ENCODE measurements around the gene OR4E1.
"Not testable (repeated sequence)": the region's sequence is repeated elsewhere in the genome, so short reads cannot be mapped to it uniquely, and the experiment has no call there.

OR4E1 gene

GRCh38 chr14:21652209-21652808, 21.3 kb downstream of the OR4E1 start:
- H3K27ac ChIP-seq (ENCODE audit: low read length) = no peak overlapping the region
- H3K4me1 ChIP-seq (ENCODE audit: insufficient read depth, low read length) = no peaks in the 10 kb centered on the region; the same call in 1 of the 2 replicates

DNA sequence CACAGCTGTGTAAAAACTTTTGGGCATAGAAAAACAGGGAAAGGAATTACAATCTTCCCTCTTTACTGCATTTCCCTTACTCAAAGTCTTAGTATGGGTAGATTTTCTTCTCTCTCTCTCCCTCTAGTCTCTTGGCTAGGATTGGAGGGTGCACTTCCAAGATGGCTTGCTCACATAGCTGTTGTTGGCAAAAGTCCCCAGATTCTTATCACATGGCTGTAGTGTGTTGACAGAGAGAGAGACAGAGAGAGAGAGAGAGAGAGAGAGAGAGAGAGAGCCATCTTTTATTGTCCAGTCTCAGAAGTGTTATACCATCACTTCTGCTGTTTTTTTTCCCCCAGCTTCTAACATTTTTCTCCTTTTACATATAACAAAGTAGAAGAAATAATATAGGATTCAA, 26.2 kb downstream of the OR4E1 start:
- no peak overlapping the region for H3K4me3 ChIP-seq (ENCODE audit: low read length)
- H3K27me3 ChIP-seq (ENCODE audit: insufficient read depth, low read length) = no peaks in the 10 kb centered on the region
- H3K4me1 ChIP-seq (ENCODE audit: insufficient read depth, low read length) = peaks cover 7% of the 10 kb centered on the region; the same call in 1 of the 2 replicates
- H3K27ac ChIP-seq (ENCODE audit: low read length) = no peak overlapping the region
- no peaks in the 10 kb centered on the region for H3K9me3 ChIP-seq (ENCODE audit: insufficient read depth, low read depth, low read length)
- no peaks in the 10 kb centered on the region for H3K36me3 ChIP-seq (ENCODE audit: insufficient read depth, low read depth, low read length)
- H3K9ac ChIP-seq (ENCODE audit: low read depth, low read length) = no peak overlapping the region

More at GRCh38 chr14:21652209-21652808, 21.3 kb downstream of the OR4E1 start:
- no peaks in the 10 kb centered on the region for H3K36me3 ChIP-seq (ENCODE audit: insufficient read depth, low read depth, low read length)
- H3K9ac ChIP-seq (ENCODE audit: low read depth, low read length) = no peak overlapping the region
- H3K27me3 ChIP-seq (ENCODE audit: insufficient read depth, low read length) = no peaks in the 10 kb centered on the region
- H3K4me3 ChIP-seq (ENCODE audit: low read length) = no peak overlapping the region
- no peaks in the 10 kb centered on the region for H3K9me3 ChIP-seq (ENCODE audit: insufficient read depth, low read depth, low read length)

DNA sequence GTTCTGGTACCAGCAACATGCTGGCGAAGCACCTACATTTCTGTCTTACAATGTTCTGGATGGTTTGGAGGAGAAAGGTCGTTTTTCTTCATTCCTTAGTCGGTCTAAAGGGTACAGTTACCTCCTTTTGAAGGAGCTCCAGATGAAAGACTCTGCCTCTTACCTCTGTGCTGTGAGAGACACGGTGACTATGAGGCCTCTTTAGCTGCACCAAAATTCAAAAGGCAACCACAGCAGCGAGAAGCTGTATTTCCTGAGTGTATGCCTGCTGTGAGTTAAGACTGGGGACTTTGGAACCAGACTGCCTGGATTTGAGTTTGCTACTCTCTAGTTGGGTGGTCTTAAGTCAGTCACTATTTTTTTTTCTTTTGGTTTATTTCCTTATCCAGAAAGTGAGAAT, 30.2 kb downstream of the OR4E1 start:
- H3K4me3 ChIP-seq (ENCODE audit: low read length) = no peak overlapping the region
- no peak overlapping the region for H3K27ac ChIP-seq (ENCODE audit: low read length)
- no peaks in the 10 kb centered on the region for H3K27me3 ChIP-seq (ENCODE audit: insufficient read depth, low read length)
- H3K9me3 ChIP-seq (ENCODE audit: insufficient read depth, low read depth, low read length) = no peaks in the 10 kb centered on the region
- H3K36me3 ChIP-seq (ENCODE audit: insufficient read depth, low read depth, low read length) = no peaks in the 10 kb centered on the region
- peaks cover 7% of the 10 kb centered on the region; the same call in 1 of the 2 replicates for H3K4me1 ChIP-seq (ENCODE audit: insufficient read depth, low read length)
- H3K9ac ChIP-seq (ENCODE audit: low read depth, low read length) = no peak overlapping the region

GRCh38 chr14:21642683-21643082, 30.9 kb downstream of the OR4E1 start:
- Histone ChIP-seq H3K4me1 (ENCODE audit: insufficient read depth, low read length) (peaks cover 7% of the 10 kb centered on the region; the same call in 1 of the 2 replicates), H3K4me3 (ENCODE audit: low read length) (no peak overlapping the region), H3K27me3 (ENCODE audit: insufficient read depth, low read length) (no peaks in the 10 kb centered on the region), H3K9ac (ENCODE audit: low read depth, low read length) (no peak overlapping the region), H3K9me3 (ENCODE audit: insufficient read depth, low read depth, low read length) (no peaks in the 10 kb centered on the region), H3K27ac (ENCODE audit: low read length) (no peak overlapping the region), H3K36me3 (ENCODE audit: insufficient read depth, low read depth, low read length) (no peaks in the 10 kb centered on the region)

- no peaks in the 10 kb centered on the region for H3K27me3 ChIP-seq (ENCODE audit: insufficient read depth, low read length)
- no peak within 1 kb of the TSS for H3K27ac ChIP-seq (ENCODE audit: low read length)
- no peaks in the 10 kb centered on the region for H3K4me1 ChIP-seq (ENCODE audit: insufficient read depth, low read length)
- H3K9me3 ChIP-seq (ENCODE audit: insufficient read depth, low read depth, low read length) = no peaks in the 10 kb centered on the region
- no peak within 1 kb of the TSS for H3K9ac ChIP-seq (ENCODE audit: low read depth, low read length)
- H3K4me3 ChIP-seq (ENCODE audit: low read length) = no peak within 1 kb of the TSS
- no peaks in the 10 kb centered on the region for H3K36me3 ChIP-seq (ENCODE audit: insufficient read depth, low read depth, low read length)
Measured at GRCh38 chr14:21634840-21635239, 38.8 kb downstream of the OR4E1 start, which contains the start of gene OR10G2. TSS of gene OR10G2 (minus strand) at chr14:21634940. CDS start at chr14:21634842, 98 bp downstream.

DNA sequence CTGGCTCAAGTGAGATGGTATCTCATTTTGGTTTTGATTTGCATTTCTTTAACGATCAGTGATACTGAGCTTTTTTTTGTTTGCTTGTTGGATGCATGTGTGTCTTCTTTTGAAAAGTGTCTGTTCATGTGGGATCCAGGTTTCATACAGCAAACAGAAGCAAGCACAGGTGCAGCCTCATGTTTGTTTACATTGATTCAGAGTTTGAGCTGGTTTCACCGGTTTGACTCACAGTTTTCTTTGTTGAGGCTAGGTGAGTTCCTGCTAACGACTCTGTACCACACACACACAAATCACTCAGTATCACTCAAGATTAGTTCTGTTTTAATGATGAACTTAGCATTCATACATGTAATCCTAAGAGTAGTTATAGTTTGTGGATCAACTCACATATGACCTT, 42.5 kb downstream of the OR4E1 start:
- H3K27ac ChIP-seq (ENCODE audit: low read length) = no peak overlapping the region
- H3K27me3 ChIP-seq (ENCODE audit: insufficient read depth, low read length) = no peaks in the 10 kb centered on the region
- no peaks in the 10 kb centered on the region for H3K9me3 ChIP-seq (ENCODE audit: insufficient read depth, low read depth, low read length)
- no peaks in the 10 kb centered on the region for H3K4me1 ChIP-seq (ENCODE audit: insufficient read depth, low read length)
- H3K36me3 ChIP-seq (ENCODE audit: insufficient read depth, low read depth, low read length) = no peaks in the 10 kb centered on the region
- no peak overlapping the region for H3K9ac ChIP-seq (ENCODE audit: low read depth, low read length)
- H3K4me3 ChIP-seq (ENCODE audit: low read length) = no peak overlapping the region

DNA sequence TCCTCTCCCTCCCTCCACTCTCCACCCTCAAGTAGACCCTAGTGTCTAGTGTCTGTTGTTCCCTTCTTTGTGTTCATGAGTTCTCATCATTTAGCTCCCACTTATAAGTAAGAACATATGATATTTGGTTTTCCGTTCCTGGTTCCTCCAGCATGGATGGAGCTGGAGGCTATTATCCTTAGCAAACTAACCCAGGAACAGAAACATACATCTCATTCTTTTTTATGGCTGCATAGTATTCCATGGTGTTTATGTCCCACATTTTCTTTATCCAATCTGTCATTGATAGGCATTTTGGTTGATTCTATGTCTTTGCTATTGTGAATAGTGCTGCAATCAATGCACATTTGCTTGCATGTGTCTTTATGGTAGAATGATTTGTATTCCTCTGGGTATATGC, 43.1 kb downstream of the OR4E1 start:
- not testable (repeated sequence) for H3K4me3 ChIP-seq (ENCODE audit: low read length); H3K36me3 ChIP-seq (ENCODE audit: insufficient read depth, low read depth, low read length); H3K9me3 ChIP-seq (ENCODE audit: insufficient read depth, low read depth, low read length); H3K27ac ChIP-seq (ENCODE audit: low read length); H3K9ac ChIP-seq (ENCODE audit: low read depth, low read length); H3K27me3 ChIP-seq (ENCODE audit: insufficient read depth, low read length); H3K4me1 ChIP-seq (ENCODE audit: insufficient read depth, low read length)

DNA sequence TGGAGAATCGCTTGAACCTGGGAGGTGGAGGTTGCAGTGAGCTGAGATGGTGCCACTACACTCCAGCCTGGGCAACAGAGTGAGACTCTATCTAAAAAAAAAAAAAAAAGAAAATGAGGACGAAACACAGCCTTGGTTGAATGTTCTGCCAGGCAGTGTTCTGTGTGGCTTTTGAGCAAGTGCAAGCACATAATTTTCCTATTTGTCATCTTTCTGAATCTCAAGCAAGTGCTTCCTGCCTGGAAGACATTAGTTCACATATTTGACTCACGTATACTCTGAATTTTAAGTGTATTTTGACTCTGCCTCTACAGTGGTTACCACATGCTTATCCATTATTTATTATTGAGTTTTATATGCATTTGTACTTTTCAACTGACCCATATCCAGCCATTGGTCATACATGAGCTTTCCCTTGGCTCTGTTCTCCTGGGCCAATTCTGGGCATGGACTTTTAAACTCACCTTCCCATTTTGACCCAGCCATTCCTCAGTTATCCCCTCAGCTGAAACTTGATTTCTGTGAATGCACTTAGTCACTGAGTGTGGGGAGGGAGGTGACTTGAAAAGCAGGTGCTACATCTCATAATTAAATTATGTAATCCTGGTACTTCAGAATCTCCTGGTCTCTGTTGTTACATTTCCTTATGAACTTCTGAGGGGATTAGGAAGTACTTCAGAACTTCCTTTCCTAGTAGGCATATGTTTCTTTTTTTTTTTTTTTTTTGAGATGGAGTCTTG, 47.0 kb downstream of the OR4E1 start:
- no peaks in the 10 kb centered on the region for H3K27me3 ChIP-seq (ENCODE audit: insufficient read depth, low read length)
- H3K36me3 ChIP-seq (ENCODE audit: insufficient read depth, low read depth, low read length) = no peaks in the 10 kb centered on the region
- H3K4me1 ChIP-seq (ENCODE audit: insufficient read depth, low read length) = no peaks in the 10 kb centered on the region
- H3K9ac ChIP-seq (ENCODE audit: low read depth, low read length) = no peak overlapping the region
- no peak overlapping the region for H3K27ac ChIP-seq (ENCODE audit: low read length)
- H3K4me3 ChIP-seq (ENCODE audit: low read length) = no peak overlapping the region
- no peaks in the 10 kb centered on the region for H3K9me3 ChIP-seq (ENCODE audit: insufficient read depth, low read depth, low read length)
